ENCODE results near the gene AFF4. TPM values are rescaled to one million over a fixed set of nuclear protein-coding genes. Genes with fewer than 3 reads are reported as not detected.

Gene AFF4
- total RNA-seq, 1 donor from 2014 or later, result 59.1 TPM

- intact Hi-C loops (cut with DNase I), result no loop called here
- DNase-seq (ENCODE audit: low spot score), result no peak
These were observed 125.6 kb downstream of the AFF4 start for GRCh38 chr5:132837868-132838267.

- intact Hi-C loops (cut with DNase I), result no loop called here
- DNase-seq (ENCODE audit: low spot score), result no peak
These were observed 126.6 kb downstream of the AFF4 start for GRCh38 chr5:132836852-132837251.

- intact Hi-C loops (cut with DNase I), result no loop called here
- DNase-seq (ENCODE audit: low spot score), result no peak
These were observed 129.4 kb downstream of the AFF4 start for GRCh38 chr5:132834057-132834456.

- intact Hi-C loops (cut with DNase I), result no loop called here
- no peak for DNase-seq (ENCODE audit: low spot score)
These were observed 130.8 kb downstream of the AFF4 start for GRCh38 chr5:132832612-132833011.

- DNase-seq (ENCODE audit: low spot score), result no peak
- intact Hi-C loops (cut with DNase I), result loop anchor here (2.0 kb wide), 1 partner anchor 36 kb away; the partner anchor contains the start of genes GDF9 and UQCRQ
These were observed 132.2 kb downstream of the AFF4 start for GRCh38 chr5:132831095-132831860.

GRCh38 chr5:132830436-132831094 is 132.9 kb downstream of the AFF4 start, which contains the start of gene SHROOM1:
TSS of gene SHROOM1 (minus strand) at chr5:132830647. CDS start at chr5:132826140, 4,507 bp downstream.
- intact Hi-C loops (cut with DNase I), result loop anchor here (1.0 to 2.0 kb wide), 2 partner anchors 36 to 53 kb away; partner anchors contain the start of genes GDF9 and UQCRQ
- peak; percentile 82 for DNase-seq (ENCODE audit: low spot score)

- DNase-seq (ENCODE audit: low spot score), result peak; percentile 89
- intact Hi-C loops (cut with DNase I), result loop anchor here (1.0 to 5.0 kb wide), 3 partner anchors 37 to 132 kb away; partner anchors contain the start of genes AFF4, GDF9 and UQCRQ
These were observed 133.5 kb downstream of the AFF4 start for GRCh38 chr5:132829742-132830435.

GRCh38 chr5:132828846-132829494 is 134.5 kb downstream of the AFF4 start:
- intact Hi-C loops (cut with DNase I), result loop anchor here (5.0 kb wide), 1 partner anchor 133 kb away; the partner anchor contains the start of gene AFF4
- DNase-seq (ENCODE audit: low spot score), result no peak

GRCh38 chr5:132827943-132828673 is 135.3 kb downstream of the AFF4 start:
- no peak for DNase-seq (ENCODE audit: low spot score)
- intact Hi-C loops (cut with DNase I), result loop anchor here (5.0 kb wide), 1 partner anchor 134 kb away; the partner anchor contains the start of gene AFF4

GRCh38 chr5:132826424-132827082 is 136.9 kb downstream of the AFF4 start:
- DNase-seq (ENCODE audit: low spot score), result no peak
- intact Hi-C loops (cut with DNase I), result loop anchor here (5.0 kb wide), 1 partner anchor 136 kb away; the partner anchor contains the start of gene AFF4

- intact Hi-C loops (cut with DNase I), result loop anchor here (5.0 kb wide), 1 partner anchor 136 kb away; the partner anchor contains the start of gene AFF4
These were observed 137.5 kb downstream of the AFF4 start for GRCh38 chr5:132825834-132826391.

More at GRCh38 chr5:132825834-132826391, 137.5 kb downstream of the AFF4 start:
- DNase-seq (ENCODE audit: low spot score), result no peak

Other genes with a start within 250 kb of the AFF4 start
- gene KIF3A, start 226.1 kb downstream of the AFF4 start, total RNA-seq, result 10.9 TPM
- not detected for gene CCNI2, start 216.2 kb downstream of the AFF4 start, total RNA-seq
- gene SEPTIN8, start 186.4 kb downstream of the AFF4 start, total RNA-seq, result 45.2 TPM
- 0.08 TPM for gene SOWAHA, start 150.3 kb downstream of the AFF4 start, total RNA-seq
- 4.7 TPM for gene SHROOM1, start 133.0 kb downstream of the AFF4 start, total RNA-seq
- gene GDF9, start 97.2 kb downstream of the AFF4 start, total RNA-seq, result 0.43 TPM
- gene UQCRQ, start 97.0 kb downstream of the AFF4 start, total RNA-seq, result 1,426 TPM
- gene LEAP2, start 90.0 kb downstream of the AFF4 start, total RNA-seq, result 2.2 TPM
- 19.9 TPM for gene ZCCHC10, start 62.9 kb upstream of the AFF4 start, total RNA-seq
- 142 TPM for gene HSPA4, start 88.4 kb upstream of the AFF4 start, total RNA-seq